ENCODE data around the gene SMYD3. TPM values are rescaled to one million over a fixed set of nuclear protein-coding genes. Genes with fewer than 3 reads are reported as not detected.

Gene SMYD3
- total and polyA plus RNA-seq, 9 of the 15 experiments (the other 6 are each of a cell fraction or from before 2014, with no cell fraction given): 128 to 440 (median 197) TPM

GRCh38 chr1:246134789-246135188 is 372.3 kb downstream of the SMYD3 start (continued):
- TF ChIP-seq STAT5B (CRISPR knock-in tag; IDR thresholded peaks at IDR 0.05): no peak

- 46% methylated on average over 1 of the region's 1 CpG for WGBS (ENCODE audit: insufficient coverage, low coverage, missing lambda C conversion rate)
Observed at GRCh38 chr1:246131095-246131494, 376.0 kb downstream of the SMYD3 start.

GRCh38 chr1:246128494-246129069 is 378.5 kb downstream of the SMYD3 start:
- H3K27ac ChIP-seq (ENCODE audit: extremely low read depth, low read depth, low read length): no peak overlapping the region
- no peaks in the 10 kb centered on the region; a peak in 1 of 5 replicates for H3K4me1 ChIP-seq (replicated peaks in 1 of 2; ENCODE audit: control insufficient read depth in 2 of 2, insufficient read depth in 2 of 2, low read length in 2 of 2)
- ChIA-PET POLR2A (interaction anchor here (0.5 to 2.1 kb wide), 3 partner anchors 7 to 91 kb away, joined by 3 to 8 read pairs (median 3); no protein-coding TSS in a partner anchor), CTCF (ENCODE audit: low intra/inter-chr PET ratio) (no interaction called here)
- H3K9ac ChIP-seq (ENCODE audit: insufficient read depth in 1 of 2, low read depth in 2 of 2, low read length in 2 of 2): no peak overlapping the region
- no peaks in the 10 kb centered on the region; the same call in 2 of the 3 replicates for H3K79me2 ChIP-seq (ENCODE audit: control insufficient read depth, insufficient read depth, low read length)
- BruUV-seq (replicated peaks): no TSS peak
- H3K9me3 ChIP-seq (replicated peaks; ENCODE audit: control insufficient read depth, insufficient read depth, low read depth, low read length): no peaks in the 10 kb centered on the region
- H4K20me1 ChIP-seq (replicated peaks; ENCODE audit: control insufficient read depth, insufficient read depth, low read length): no peaks in the 10 kb centered on the region
- H3K36me3 ChIP-seq (ENCODE audit: control insufficient read depth, insufficient read depth, low read length): no peaks in the 10 kb centered on the region; the same call in 2 of the 3 replicates
- no peaks in the 10 kb centered on the region for H3K9me1 ChIP-seq (ENCODE audit: control insufficient read depth, insufficient read depth, low read length)
- DNase-seq (ENCODE audit: extremely low read depth in 1 of 4, low spot score in 3 of 4) (no peak), ATAC-seq (peak; percentile 29; the same call in 1 of the 3 replicates), FAIRE-seq (no peak)
- H3K4me2 ChIP-seq (ENCODE audit: insufficient read depth, low read length): no peak overlapping the region
- no peak overlapping the region for H3K4me3 ChIP-seq
- in situ Hi-C loops (cut with MboI): no loop called here
- no peak overlapping the region for H2AFZ ChIP-seq (ENCODE audit: low read depth, low read length)
- intact Hi-C loops (cut with micrococcal nuclease): no loop called here
- H3K27me3 ChIP-seq (ENCODE audit: control insufficient read depth in 2 of 2, insufficient read depth in 2 of 2, low read length in 2 of 2): no peaks in the 10 kb centered on the region
- 92% methylated on average over 8 of the region's 9 CpGs for WGBS (ENCODE audit: insufficient coverage, low coverage, missing lambda C conversion rate)
- TF ChIP-seq GTF2E2 (tag; IDR thresholded peaks at IDR 0.05) (no peak), ZNF395 (CRISPR knock-in tag; IDR thresholded peaks at IDR 0.05) (no peak), MLX (CRISPR knock-in tag; conservative IDR thresholded peaks at IDR 0.05) (no peak), BRD9 (IDR thresholded peaks at IDR 0.05; ENCODE audit: low read depth, partially characterized antibody) (no peak), GABPB1 (CRISPR knock-in tag; IDR thresholded peaks at IDR 0.05) (no peak), ZNF121 (CRISPR knock-in tag; conservative IDR thresholded peaks at IDR 0.05) (peak; percentile 88), NONO (IDR thresholded peaks at IDR 0.05; ENCODE audit: low read depth in 2 of 2, low read length in 1 of 2) (no peak), CEBPB (tag; IDR thresholded peaks at IDR 0.05) (no peak), RAD21 (CRISPR knock-in tag; conservative IDR thresholded peaks at IDR 0.05 in 1 of 2, IDR thresholded peaks at IDR 0.05 in 1 of 2) (no peak)

More at GRCh38 chr1:246131095-246131494, 376.0 kb downstream of the SMYD3 start:
- Histone ChIP-seq H3K4me3 (no peak overlapping the region), H3K9me1 (ENCODE audit: control insufficient read depth, insufficient read depth, low read length) (no peaks in the 10 kb centered on the region), H3K4me1 (replicated peaks in 1 of 2; ENCODE audit: control insufficient read depth in 2 of 2, insufficient read depth in 2 of 2, low read length in 2 of 2) (no peaks in the 10 kb centered on the region), H3K9ac (ENCODE audit: insufficient read depth in 1 of 2, low read depth in 2 of 2, low read length in 2 of 2) (no peak overlapping the region), H3K79me2 (ENCODE audit: control insufficient read depth, insufficient read depth, low read length) (no peaks in the 10 kb centered on the region), H3K4me2 (ENCODE audit: insufficient read depth, low read length) (no peak overlapping the region), H3K27me3 (ENCODE audit: control insufficient read depth in 2 of 2, insufficient read depth in 2 of 2, low read length in 2 of 2) (no peaks in the 10 kb centered on the region), H2AFZ (ENCODE audit: low read depth, low read length) (no peak overlapping the region), H3K27ac (ENCODE audit: extremely low read depth, low read depth, low read length) (no peak overlapping the region), H3K9me3 (replicated peaks; ENCODE audit: control insufficient read depth, insufficient read depth, low read depth, low read length) (no peaks in the 10 kb centered on the region), H3K36me3 (ENCODE audit: control insufficient read depth, insufficient read depth, low read length) (no peaks in the 10 kb centered on the region; the same call in 2 of the 3 replicates), H4K20me1 (replicated peaks; ENCODE audit: control insufficient read depth, insufficient read depth, low read length) (no peaks in the 10 kb centered on the region)
- intact Hi-C loops (cut with micrococcal nuclease) (no loop called here), in situ Hi-C loops (cut with MboI) (no loop called here)
- no TSS peak for BruUV-seq (replicated peaks)
- no peak for FAIRE-seq
- ATAC-seq: no peak
- ChIA-PET CTCF (ENCODE audit: low intra/inter-chr PET ratio) (no interaction called here), POLR2A (no interaction called here)
- no peak for DNase-seq (ENCODE audit: extremely low read depth in 1 of 4, low spot score in 3 of 4)
- TF ChIP-seq SP2 (IDR thresholded peaks at IDR 0.05; ENCODE audit: extremely low read depth, low read depth, low read length, poor library complexity, severe bottlenecking) (no peak), ZNF24 (IDR thresholded peaks at IDR 0.05) (peak; percentile 62; the same call in 1 of the 2 replicates), MCM7 (IDR thresholded peaks at IDR 0.05) (no peak)

Data from K562 (cell line).